Mesendoderm (in vitro differentiated cells): Measurements from ENCODE around the gene IL2.

ENCODE experiments used
- DNase-seq: peaks from one replicate; pipeline ENCODE4 v3.0.0; 2013
- H2AK5ac ChIP-seq: 2 replicates; pipeline ENCODE4 v1.6.1; 2013; ENCODE audit warnings: low read length, inconsistent platforms
- H2BK120ac ChIP-seq: 2 replicates; pipeline ENCODE4 v1.6.1; 2013; ENCODE audit warnings: low read depth, mild to moderate bottlenecking, low read length, moderate library complexity, mixed read lengths
- H2BK15ac ChIP-seq: replicated peaks from 2 replicates; pipeline ENCODE4 v1.6.1; 2013; ENCODE audit warnings: low read depth, mild to moderate bottlenecking, moderate library complexity
- H2BK5ac ChIP-seq: 2 replicates; pipeline ENCODE4 v1.6.1; 2013; ENCODE audit warnings: low read length, inconsistent platforms
- H3K18ac ChIP-seq: 2 replicates; pipeline ENCODE4 v1.6.1; 2013; ENCODE audit warnings: mild to moderate bottlenecking, low read length, mixed read lengths
- H3K23ac ChIP-seq: one replicate; pipeline ENCODE4 v1.6.1; 2013; ENCODE audit warnings: low read length
- H3K27ac ChIP-seq: 2 replicates; pipeline ENCODE4 v1.5.1; 2013; ENCODE audit warnings: low read depth, mild to moderate bottlenecking, inconsistent platforms, low read length, moderate library complexity
- H3K27me3 ChIP-seq: 2 replicates; pipeline ENCODE4 v1.6.1; 2013; ENCODE audit warnings: low read length, control low read depth, mild to moderate bottlenecking, inconsistent platforms; ENCODE audit not compliant: insufficient read depth, poor library complexity
- H3K36me3 ChIP-seq: 2 replicates; pipeline ENCODE4 v1.6.1; 2013; ENCODE audit warnings: low read length, inconsistent platforms; ENCODE audit not compliant: control insufficient read depth, insufficient read depth
- H3K4ac ChIP-seq: one replicate; pipeline ENCODE4 v1.6.1; 2013; ENCODE audit warnings: low read depth, mild to moderate bottlenecking, low read length, moderate library complexity
- H3K4me1 ChIP-seq: 2 replicates; pipeline ENCODE4 v1.6.1; 2013; ENCODE audit warnings: low read depth, low read length, inconsistent platforms; ENCODE audit not compliant: control insufficient read depth
- H3K4me2 ChIP-seq: 2 replicates; pipeline ENCODE4 v1.6.1; 2013; ENCODE audit warnings: low read length
- H3K4me3 ChIP-seq: 2 replicates; pipeline ENCODE4 v1.5.1; 2013; ENCODE audit warnings: mild to moderate bottlenecking, low read length
- H3K56ac ChIP-seq: one replicate; pipeline ENCODE4 v1.6.1; 2013; ENCODE audit warnings: low read length
- H3K79me1 ChIP-seq: 2 replicates; pipeline ENCODE4 v1.6.1; 2013; ENCODE audit warnings: low read length, inconsistent platforms
- H3K79me2 ChIP-seq: 2 replicates; pipeline ENCODE4 v1.6.1; 2013; ENCODE audit warnings: mild to moderate bottlenecking, low read length; ENCODE audit not compliant: control insufficient read depth, insufficient read depth
- H3K9ac ChIP-seq: 2 replicates; pipeline ENCODE4 v1.6.1; 2013; ENCODE audit warnings: low read length, inconsistent platforms
- H4K5ac ChIP-seq: one replicate; pipeline ENCODE4 v1.6.1; 2013; ENCODE audit warnings: low read length
- H4K8ac ChIP-seq: one replicate; pipeline ENCODE4 v1.6.1; 2013; ENCODE audit warnings: low read depth, mild to moderate bottlenecking, control low read depth, low read length, moderate library complexity
- WGBS: extraction: QIAGEN DNeasy Blood & Tissue Kit; methylation state at CpG from one replicate; pipeline ENCODE4 v1.1.7; 2013; ENCODE audit warnings: low lambda C conversion rate, missing lambda C conversion rate; ENCODE audit not compliant: insufficient coverage; ENCODE audit errors: extremely low coverage; 5-methylcytosine and 5-hydroxymethylcytosine counted together

Gene IL2

GRCh38 chr4:122431351-122431750 is 25.2 kb downstream of the IL2 start:
- H2AK5ac ChIP-seq, result no peak overlapping the region
- H2BK5ac ChIP-seq, result no peak overlapping the region
- no CpG with 5 or more reads among the region's 5 CpGs for WGBS
- no peak overlapping the region for H4K8ac ChIP-seq
- no peak overlapping the region for H3K27ac ChIP-seq
- H2BK120ac ChIP-seq, result no peak overlapping the region
- H3K79me2 ChIP-seq, result no peaks in the 10 kb centered on the region
- H3K4ac ChIP-seq, result no peak overlapping the region
- H3K18ac ChIP-seq, result no peak overlapping the region
- H3K23ac ChIP-seq, result no peak overlapping the region
- no peak overlapping the region for H3K56ac ChIP-seq
- H4K5ac ChIP-seq, result no peak overlapping the region
- no peak overlapping the region for H3K4me3 ChIP-seq
- H3K9ac ChIP-seq, result no peak overlapping the region
- H3K36me3 ChIP-seq, result no peaks in the 10 kb centered on the region
- no peak overlapping the region for H2BK15ac ChIP-seq
- no peaks in the 10 kb centered on the region for H3K4me1 ChIP-seq
- no peak for DNase-seq
- H3K4me2 ChIP-seq, result no peak overlapping the region
- H3K79me1 ChIP-seq, result no peaks in the 10 kb centered on the region
- H3K27me3 ChIP-seq, result no peaks in the 10 kb centered on the region

- Histone ChIP-seq H3K79me1 (no peaks in the 10 kb centered on the region), H3K4me1 (no peaks in the 10 kb centered on the region), H3K27ac (no peak overlapping the region), H3K36me3 (no peaks in the 10 kb centered on the region), H2BK15ac (no peak overlapping the region), H3K79me2 (no peaks in the 10 kb centered on the region), H2BK120ac (no peak overlapping the region), H2AK5ac (no peak overlapping the region), H3K23ac (no peak overlapping the region), H3K27me3 (no peaks in the 10 kb centered on the region), H4K5ac (no peak overlapping the region), H3K4me3 (no peak overlapping the region), H3K4me2 (no peak overlapping the region), H2BK5ac (no peak overlapping the region), H4K8ac (no peak overlapping the region), H3K56ac (no peak overlapping the region), H3K9ac (no peak overlapping the region), H3K18ac (no peak overlapping the region), H3K4ac (no peak overlapping the region)
- DNase-seq, result no peak
Measured at GRCh38 chr4:122423246-122423645, 33.3 kb downstream of the IL2 start.

- no CpG with 5 or more reads among the region's 3 CpGs for WGBS
- Histone ChIP-seq H3K79me1 (no peaks in the 10 kb centered on the region), H3K4me2 (no peak overlapping the region), H3K9ac (no peak overlapping the region), H2AK5ac (no peak overlapping the region), H3K56ac (no peak overlapping the region), H2BK5ac (no peak overlapping the region), H3K79me2 (no peaks in the 10 kb centered on the region), H2BK120ac (no peak overlapping the region), H2BK15ac (no peak overlapping the region), H3K27ac (no peak overlapping the region), H3K4me3 (no peak overlapping the region), H4K8ac (no peak overlapping the region), H4K5ac (no peak overlapping the region), H3K18ac (no peak overlapping the region), H3K36me3 (no peaks in the 10 kb centered on the region), H3K4ac (no peak overlapping the region), H3K27me3 (no peaks in the 10 kb centered on the region), H3K4me1 (no peaks in the 10 kb centered on the region), H3K23ac (no peak overlapping the region)
- DNase-seq, result no peak
Measured at GRCh38 chr4:122412547-122412946, 44.0 kb downstream of the IL2 start.

- no peak overlapping the region for H3K56ac ChIP-seq
- H3K27me3 ChIP-seq, result no peaks in the 10 kb centered on the region
- WGBS, result no CpG with 5 or more reads among the region's 3 CpGs
- H3K4me2 ChIP-seq, result no peak overlapping the region
- H2BK15ac ChIP-seq, result no peak overlapping the region
- H2BK5ac ChIP-seq, result no peak overlapping the region
- H3K79me2 ChIP-seq, result no peaks in the 10 kb centered on the region
- no peaks in the 10 kb centered on the region for H3K79me1 ChIP-seq
- no peak overlapping the region for H3K4me3 ChIP-seq
- H3K36me3 ChIP-seq, result no peaks in the 10 kb centered on the region
- H3K27ac ChIP-seq, result no peak overlapping the region
- H4K5ac ChIP-seq, result no peak overlapping the region
- H3K18ac ChIP-seq, result no peak overlapping the region
- no peak overlapping the region for H3K23ac ChIP-seq
- no peak overlapping the region for H3K9ac ChIP-seq
- peak; percentile 6 for DNase-seq
- H4K8ac ChIP-seq, result no peak overlapping the region
- no peak overlapping the region for H2AK5ac ChIP-seq
- no peak overlapping the region for H3K4ac ChIP-seq
- no peaks in the 10 kb centered on the region for H3K4me1 ChIP-seq
- H2BK120ac ChIP-seq, result no peak overlapping the region
Measured at GRCh38 chr4:122403861-122404260, 52.7 kb downstream of the IL2 start.
